Measurements from ENCODE around the gene GNG7. TPM values are rescaled to one million over a fixed set of nuclear protein-coding genes. Genes with fewer than 3 reads are reported as not detected.
"Not testable (repeated sequence)": the region's sequence is repeated elsewhere in the genome, so short reads cannot be mapped to it uniquely, and the experiment has no call there.

Gene GNG7
- total RNA-seq, 3 donors from 2014 or later: 0.33 to 0.55 (median 0.48) TPM

DNA sequence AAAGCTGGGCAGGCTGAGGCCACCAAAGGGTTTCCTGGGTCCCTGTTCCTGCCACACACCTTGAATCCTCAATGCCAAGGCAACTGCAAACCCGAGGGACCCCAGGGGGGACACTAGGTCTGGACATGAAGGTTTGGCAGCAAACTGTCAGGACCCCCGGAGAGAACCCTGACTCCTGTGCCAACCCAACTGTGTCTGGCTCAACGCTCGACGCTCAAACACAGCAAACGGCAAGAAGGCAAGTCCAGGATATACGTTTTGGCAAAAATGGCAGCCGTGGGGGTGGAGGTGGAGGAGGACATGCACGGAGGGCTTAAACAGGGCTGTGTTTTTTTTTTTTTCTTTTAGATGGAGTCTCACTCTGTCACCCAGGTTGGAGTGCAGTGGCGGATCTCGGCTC, 153.5 kb downstream of the GNG7 start:
- no peaks in the 10 kb centered on the region for H3K27me3 Mint-ChIP-seq (ENCODE audit: low read depth)
- H3K36me3 Mint-ChIP-seq (ENCODE audit: insufficient read depth): no peaks in the 10 kb centered on the region
- peaks cover 17% of the 10 kb centered on the region for H3K4me1 Mint-ChIP-seq (ENCODE audit: low read depth)
- H3K4me3 Mint-ChIP-seq: no peak overlapping the region
- H3K9me3 Mint-ChIP-seq: no peaks in the 10 kb centered on the region
- no peak for DNase-seq
- ATAC-seq: no peak

DNA sequence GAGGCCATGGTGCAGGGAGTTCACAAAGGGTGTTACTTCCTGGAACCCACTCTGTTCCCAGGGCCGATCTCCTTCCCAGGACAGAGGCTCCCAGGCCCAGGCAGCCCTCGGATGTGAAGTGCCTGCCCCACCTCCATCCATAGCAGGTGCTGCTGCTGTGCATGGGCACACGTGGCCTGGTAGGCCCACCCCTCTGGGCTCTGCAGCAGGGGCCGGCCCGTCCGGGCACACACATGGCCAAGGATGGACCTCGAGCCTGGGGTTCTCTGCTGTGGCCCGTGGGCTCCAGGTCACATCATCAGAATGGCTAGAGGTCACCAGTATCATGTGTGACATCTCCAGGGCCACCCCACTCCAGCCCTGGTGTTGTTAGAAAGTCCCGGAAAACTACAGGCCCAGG, 154.8 kb downstream of the GNG7 start:
- Mint-ChIP-seq H3K4me3 (no peak overlapping the region), H3K9me3 (no peaks in the 10 kb centered on the region), H3K36me3 (ENCODE audit: insufficient read depth) (no peaks in the 10 kb centered on the region), H3K27me3 (ENCODE audit: low read depth) (no peaks in the 10 kb centered on the region), H3K4me1 (ENCODE audit: low read depth) (peaks cover 25% of the 10 kb centered on the region)
- ATAC-seq: no peak
- DNase-seq: no peak

DNA sequence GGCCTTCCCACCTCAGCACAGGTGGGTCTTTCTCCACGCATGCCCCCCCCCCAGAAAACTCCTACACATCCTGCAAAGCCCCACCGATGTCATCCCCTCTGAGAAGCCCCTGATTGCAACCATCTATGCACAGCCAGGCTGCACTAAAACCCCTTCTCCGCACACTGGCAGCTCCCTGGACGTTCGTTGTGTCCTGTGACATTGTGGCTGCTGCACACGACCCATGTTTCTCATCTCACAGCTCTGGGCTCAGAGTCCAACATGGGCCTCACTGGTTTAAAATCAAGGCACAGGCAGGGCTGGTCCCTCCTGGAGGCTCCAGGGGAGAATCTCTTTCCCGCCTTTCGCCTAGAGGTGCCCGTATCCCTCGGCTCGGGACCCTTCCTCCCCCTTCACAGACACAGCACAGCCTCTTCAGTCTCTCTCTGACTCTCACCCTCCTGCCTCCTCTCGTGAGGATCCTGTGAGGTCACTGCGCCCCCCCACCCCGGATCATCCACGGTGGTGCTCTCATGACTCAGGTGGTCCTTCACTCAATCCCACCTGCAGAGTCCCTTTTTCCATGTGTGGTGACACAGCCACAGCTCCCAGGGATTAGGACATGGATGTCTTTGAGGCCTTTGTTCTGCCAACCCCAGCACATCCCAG, 155.3 kb downstream of the GNG7 start:
- Mint-ChIP-seq H3K9me3 (no peaks in the 10 kb centered on the region), H3K27me3 (ENCODE audit: low read depth) (no peaks in the 10 kb centered on the region), H3K36me3 (ENCODE audit: insufficient read depth) (no peaks in the 10 kb centered on the region), H3K4me3 (no peak overlapping the region), H3K4me1 (ENCODE audit: low read depth) (peaks cover 24% of the 10 kb centered on the region)
- no peak for DNase-seq
- ATAC-seq: no peak

DNA sequence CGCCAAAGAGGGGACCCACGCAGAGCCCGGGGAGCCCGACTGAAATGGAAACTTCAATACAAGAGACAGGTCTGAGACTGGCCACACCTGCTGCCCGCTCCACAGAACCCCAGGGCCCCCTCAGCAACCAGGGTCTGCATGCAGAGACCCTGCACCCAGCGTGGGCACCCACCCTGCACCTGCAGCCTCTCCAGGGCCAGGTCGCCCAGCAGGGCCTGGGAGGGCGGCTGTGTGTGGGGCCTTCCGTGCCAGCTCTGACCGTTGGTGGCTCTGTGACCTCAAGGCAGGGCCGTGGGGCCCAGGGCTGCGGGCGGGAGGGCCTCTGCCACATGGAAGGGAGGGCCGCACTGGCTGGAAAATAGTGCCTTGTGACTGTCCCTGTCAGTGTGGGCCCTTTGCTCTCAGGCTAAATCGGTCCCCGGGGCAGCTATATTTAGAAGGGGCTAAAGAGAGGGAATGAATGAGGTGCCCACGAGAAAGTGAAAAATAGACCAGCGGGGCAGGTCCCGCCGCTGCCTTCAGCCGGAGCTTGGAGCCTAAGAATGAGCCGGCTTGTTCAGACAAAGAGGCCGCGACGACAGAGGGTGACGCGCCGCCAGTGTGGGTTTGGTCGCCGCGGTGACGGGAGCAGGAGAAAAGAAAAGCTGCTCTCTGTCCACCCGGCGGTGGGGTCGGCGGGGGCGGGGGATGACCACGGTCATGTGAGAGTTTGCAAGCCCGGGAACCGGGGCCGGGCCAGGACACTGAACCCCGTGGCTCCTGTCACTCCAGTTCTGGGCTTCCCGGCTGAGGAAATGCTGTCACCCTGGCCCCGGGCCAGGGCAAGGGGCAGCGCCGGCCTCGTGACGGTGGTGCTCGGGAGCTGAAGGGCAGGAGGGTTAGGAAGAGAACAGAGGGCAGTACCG, 156.1 kb downstream of the GNG7 start:
- no peak for ATAC-seq

DNA sequence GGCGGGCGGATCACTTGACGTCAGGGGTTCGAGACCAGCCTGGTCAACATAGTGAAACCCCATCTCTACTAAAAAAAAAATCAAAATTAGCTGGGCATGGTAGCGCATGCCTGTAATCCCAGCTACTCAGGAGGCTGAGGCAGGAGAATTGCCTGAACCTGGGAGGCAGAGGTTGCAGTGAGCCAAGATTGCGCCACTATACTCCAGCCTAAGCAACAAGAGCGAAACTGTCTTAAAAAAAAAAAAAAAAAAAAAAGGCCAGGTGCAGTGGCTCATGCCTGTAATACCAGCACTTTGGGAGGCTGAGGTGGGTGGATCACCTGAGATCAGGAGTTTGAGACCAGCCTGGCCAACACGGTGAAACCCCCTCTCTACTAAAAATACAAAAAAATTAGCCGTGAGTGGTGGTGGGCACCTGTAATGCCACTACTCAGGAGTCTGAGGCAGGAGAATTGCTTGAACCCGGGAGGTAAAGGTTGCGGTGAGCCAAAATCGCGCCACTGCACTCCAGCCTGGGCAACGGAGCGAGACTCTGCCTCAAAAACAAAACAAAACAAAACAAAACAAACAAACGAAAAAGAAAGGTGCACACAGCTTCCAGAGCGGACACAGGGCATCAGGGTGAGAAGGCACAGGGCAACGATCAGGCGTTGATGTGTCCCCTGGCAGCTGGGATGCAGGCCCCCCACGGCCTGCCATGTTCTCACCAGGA, 156.9 kb downstream of the GNG7 start:
- ATAC-seq, H3K4me3 Mint-ChIP-seq: not testable (repeated sequence)

More for the DNA sequence above, 156.1 kb downstream of the GNG7 start:
- no peaks in the 10 kb centered on the region for H3K27me3 Mint-ChIP-seq (ENCODE audit: low read depth)
- no peaks in the 10 kb centered on the region for H3K9me3 Mint-ChIP-seq
- H3K36me3 Mint-ChIP-seq (ENCODE audit: insufficient read depth): no peaks in the 10 kb centered on the region
- no peak overlapping the region for H3K4me3 Mint-ChIP-seq
- peaks cover 20% of the 10 kb centered on the region for H3K4me1 Mint-ChIP-seq (ENCODE audit: low read depth)
- no peak for DNase-seq

DNA sequence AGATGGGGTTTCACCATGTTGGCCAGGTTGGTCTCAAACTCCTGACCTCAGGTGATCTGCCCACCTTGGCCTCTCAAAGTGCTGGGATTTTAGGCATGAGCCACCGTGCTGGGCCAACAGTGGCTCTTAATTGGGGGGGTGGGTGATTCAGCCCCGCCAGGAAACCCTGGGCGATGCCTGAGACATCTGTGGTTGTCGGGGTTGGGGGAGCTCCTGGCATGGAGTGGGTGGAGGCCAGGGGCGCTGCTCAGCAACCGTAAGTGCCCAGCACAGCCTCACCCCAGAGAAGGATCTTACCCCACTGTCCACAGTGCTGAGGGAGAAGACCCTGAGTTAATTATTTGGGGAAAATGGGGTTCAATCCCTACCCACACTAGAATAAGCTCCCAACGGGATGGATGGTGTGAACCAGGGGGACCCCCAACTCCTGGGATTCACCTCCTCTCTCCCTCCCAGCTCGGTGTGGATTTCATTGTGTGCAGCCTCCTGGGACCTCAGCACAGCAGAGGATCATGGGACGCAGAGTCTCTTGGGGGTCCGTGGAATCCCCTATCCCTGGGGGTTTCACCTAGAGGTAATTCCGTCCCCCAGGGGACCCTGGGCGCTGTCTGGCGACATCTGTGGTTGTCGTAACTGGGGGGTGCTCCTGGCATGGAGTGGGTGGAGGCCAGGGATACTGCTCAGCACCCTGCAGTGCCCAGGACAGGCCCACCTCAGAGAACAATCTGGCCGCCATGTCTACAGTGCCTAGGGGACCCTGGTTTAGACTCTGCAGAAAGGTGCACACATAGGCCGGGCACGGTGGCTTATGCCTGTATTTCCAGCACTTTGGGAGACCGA, 157.7 kb downstream of the GNG7 start:
- Mint-ChIP-seq H3K36me3 (ENCODE audit: insufficient read depth) (no peaks in the 10 kb centered on the region), H3K4me3 (no peak overlapping the region), H3K4me1 (ENCODE audit: low read depth) (peaks cover 18% of the 10 kb centered on the region), H3K9me3 (no peaks in the 10 kb centered on the region), H3K27me3 (ENCODE audit: low read depth) (no peaks in the 10 kb centered on the region)
- ATAC-seq (no peak), DNase-seq (no peak)

More for the DNA sequence above, 156.9 kb downstream of the GNG7 start:
- H3K4me1 Mint-ChIP-seq (ENCODE audit: low read depth): peaks cover 20% of the 10 kb centered on the region
- not testable (repeated sequence) for H3K36me3 Mint-ChIP-seq (ENCODE audit: insufficient read depth); H3K9me3 Mint-ChIP-seq; H3K27me3 Mint-ChIP-seq (ENCODE audit: low read depth); DNase-seq

DNA sequence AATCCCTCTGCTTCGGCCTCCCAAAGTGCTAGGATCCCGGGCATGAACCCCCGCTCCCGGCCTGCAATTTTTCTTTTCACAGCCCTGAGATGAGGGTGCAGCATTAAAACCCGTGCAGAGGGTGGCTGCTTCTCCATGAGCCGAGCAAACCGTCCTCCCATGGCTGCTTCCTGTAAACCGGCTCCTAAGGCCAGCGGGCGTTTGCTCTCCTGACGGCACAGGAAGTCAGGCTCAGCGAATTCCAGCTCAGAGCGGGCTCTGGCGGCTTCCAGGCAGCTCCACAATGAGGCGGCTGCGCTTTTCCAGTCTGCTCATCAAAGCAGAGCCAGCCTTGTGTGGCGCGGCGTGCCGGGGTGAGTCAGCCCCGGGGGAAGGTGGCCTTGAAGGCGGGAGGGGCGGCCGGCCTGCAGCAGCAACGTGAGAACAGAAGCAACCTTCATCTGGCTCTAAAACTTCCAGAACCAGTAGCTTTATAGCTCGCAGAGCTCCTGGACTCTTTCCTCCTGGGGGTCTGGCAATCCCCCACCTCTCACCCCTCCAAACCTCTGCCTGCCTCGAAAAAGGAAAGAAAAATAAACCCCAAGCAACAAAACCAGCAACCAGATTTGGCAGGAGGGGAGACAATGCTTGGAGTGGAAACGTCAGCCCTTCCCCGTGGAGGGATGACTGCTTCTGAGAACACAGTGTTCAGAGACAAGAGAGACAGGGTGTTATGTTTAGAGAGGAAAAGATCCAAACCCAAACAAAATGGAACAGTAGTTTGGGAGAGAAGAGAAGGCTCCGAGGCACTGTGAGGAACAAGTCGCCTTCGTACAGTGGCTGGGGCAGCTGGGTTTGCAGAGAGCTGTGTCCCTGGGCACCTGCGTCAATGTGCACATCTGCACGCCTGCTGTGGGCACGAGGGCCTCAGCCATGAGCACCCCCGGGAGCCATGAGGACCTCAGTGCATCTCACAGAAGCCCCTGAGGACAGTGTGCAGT, 158.7 kb downstream of the GNG7 start:
- H3K9me3 Mint-ChIP-seq: no peaks in the 10 kb centered on the region
- peak overlapping the region; percentile 73 for H3K4me3 Mint-ChIP-seq
- no peaks in the 10 kb centered on the region for H3K27me3 Mint-ChIP-seq (ENCODE audit: low read depth)
- DNase-seq (peak; percentile 71), ATAC-seq (peak; percentile 93 to 97)
- peaks cover 18% of the 10 kb centered on the region for H3K4me1 Mint-ChIP-seq (ENCODE audit: low read depth)
- no peaks in the 10 kb centered on the region for H3K36me3 Mint-ChIP-seq (ENCODE audit: insufficient read depth)

DNA sequence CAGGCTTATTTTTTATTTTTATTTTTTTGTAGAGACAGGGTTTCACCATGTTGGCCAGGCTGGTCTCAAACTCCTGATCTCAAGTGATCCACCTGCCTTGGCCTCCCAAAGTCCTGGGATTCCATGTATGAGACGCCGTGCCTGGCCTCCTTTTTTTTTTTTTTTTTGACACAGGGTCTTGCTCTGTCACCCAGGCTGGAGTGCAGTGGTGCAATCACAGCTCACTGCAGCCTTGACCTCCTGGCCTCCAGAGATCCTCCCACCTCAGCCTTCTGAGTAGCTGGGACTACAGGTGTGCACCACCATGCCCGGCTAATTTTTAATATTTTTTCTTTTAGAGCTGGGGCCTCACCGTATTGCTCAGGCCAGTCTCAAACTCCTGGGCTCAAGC, 159.4 kb downstream of the GNG7 start:
- H3K36me3 Mint-ChIP-seq (ENCODE audit: insufficient read depth); ATAC-seq; DNase-seq; H3K9me3 Mint-ChIP-seq; H3K27me3 Mint-ChIP-seq (ENCODE audit: low read depth): not testable (repeated sequence)
- peak overlapping the region; percentile 73 for H3K4me3 Mint-ChIP-seq
- H3K4me1 Mint-ChIP-seq (ENCODE audit: low read depth): peaks cover 18% of the 10 kb centered on the region

DNA sequence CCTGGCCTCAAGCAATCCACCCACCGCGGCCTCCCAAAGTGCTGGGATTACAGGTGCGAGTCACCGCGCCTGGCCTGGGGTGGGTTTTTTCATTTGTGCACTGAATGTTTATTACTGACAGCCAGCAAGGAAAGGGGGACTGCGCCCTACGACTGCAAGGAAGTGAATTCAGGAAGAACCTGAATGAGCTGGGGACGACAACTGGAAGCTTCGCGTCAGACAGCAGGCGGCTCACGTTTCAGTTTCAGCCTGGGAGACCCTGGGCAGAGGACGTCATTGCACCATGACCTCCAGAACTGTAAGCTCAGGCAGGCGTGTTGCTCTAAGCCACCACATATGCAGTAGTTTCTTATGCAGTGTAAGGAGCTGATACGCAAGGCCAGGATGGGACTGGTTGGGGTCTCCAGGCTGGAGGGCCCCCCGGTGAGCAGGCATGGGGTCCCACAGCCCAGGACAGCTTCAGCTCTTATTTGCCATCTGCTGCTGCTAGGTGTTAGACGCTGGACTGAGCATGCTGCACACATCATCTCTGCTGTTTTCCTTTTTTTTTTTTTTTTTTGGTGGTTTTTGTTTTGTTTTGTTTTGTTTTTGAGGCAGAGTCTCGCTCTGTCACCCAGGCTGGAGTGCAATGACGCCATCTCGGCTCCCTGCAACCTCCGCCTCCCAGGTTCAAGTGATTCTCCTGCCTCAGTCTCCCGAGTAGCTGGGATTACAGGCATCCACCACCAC, 160.0 kb downstream of the GNG7 start:
- H3K27me3 Mint-ChIP-seq (ENCODE audit: low read depth): no peaks in the 10 kb centered on the region
- no peak for DNase-seq
- H3K9me3 Mint-ChIP-seq: no peaks in the 10 kb centered on the region
- H3K36me3 Mint-ChIP-seq (ENCODE audit: insufficient read depth): no peaks in the 10 kb centered on the region
- ATAC-seq: no peak
- peaks cover 22% of the 10 kb centered on the region for H3K4me1 Mint-ChIP-seq (ENCODE audit: low read depth)
- no peak overlapping the region for H3K4me3 Mint-ChIP-seq

DNA sequence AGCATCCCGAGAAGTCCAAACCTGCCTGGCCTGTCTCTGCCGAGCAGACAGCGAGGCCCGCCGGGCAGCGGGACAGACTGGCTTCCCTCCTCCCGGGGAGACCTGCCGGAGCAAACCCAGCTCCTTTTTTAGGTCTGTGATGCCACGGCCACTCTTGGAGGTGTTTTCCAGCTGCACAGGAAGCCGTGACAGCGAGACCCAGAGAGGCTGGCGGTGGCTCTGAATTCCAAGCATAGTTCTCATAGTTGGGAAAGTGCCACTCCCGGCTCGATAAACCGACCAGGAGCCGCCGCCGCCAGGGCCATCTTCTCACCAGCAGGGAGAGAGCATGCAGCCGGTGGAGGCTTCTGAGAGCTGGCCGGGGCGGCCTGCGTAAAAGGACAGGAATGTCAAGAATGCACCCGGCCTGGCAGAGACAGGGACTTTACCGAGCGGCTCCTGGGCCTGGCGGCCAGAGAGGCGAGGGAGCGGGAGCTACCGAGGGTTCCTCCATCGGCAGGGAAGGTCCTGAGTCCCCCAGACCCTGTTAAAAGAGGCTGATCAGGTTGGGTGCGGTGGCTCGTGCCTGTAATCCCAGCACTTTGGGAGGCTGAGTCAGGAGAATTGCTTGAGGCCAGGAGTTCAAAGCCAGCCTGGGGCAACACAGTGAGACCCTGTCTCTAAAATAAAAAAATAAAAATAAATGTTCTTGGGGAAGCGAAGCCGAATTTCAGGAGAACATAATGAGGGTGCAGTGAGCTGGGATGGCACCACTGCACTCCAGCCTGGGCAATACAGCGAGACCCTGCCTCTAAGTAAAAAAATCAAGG, 161.6 kb downstream of the GNG7 start:
- Mint-ChIP-seq H3K4me3 (no peak overlapping the region), H3K9me3 (no peaks in the 10 kb centered on the region), H3K27me3 (ENCODE audit: low read depth) (no peaks in the 10 kb centered on the region), H3K4me1 (ENCODE audit: low read depth) (peaks cover 23% of the 10 kb centered on the region), H3K36me3 (ENCODE audit: insufficient read depth) (no peaks in the 10 kb centered on the region)
- no peak for ATAC-seq
- no peak for DNase-seq

DNA sequence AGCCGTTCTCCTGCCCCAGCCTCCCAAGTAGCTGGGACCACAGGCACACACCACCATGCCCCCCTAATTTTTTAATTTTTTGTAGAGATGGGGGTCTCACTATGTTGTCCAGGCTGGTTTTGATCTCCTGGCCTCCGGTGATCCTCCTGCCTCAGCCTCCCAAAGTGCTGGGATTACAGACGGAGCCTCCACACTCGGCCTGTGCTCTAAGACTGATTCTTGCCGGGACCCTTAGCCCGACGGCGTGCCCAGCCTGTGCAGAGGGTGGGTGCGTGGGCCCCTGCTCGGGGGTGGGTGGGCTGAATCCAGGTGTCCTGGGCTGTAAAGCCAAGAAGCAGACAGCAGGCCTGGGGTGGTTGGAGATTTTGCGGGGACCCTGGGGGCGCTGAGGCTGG, 162.2 kb downstream of the GNG7 start:
- no peak for ATAC-seq
- Mint-ChIP-seq H3K4me1 (ENCODE audit: low read depth) (peaks cover 23% of the 10 kb centered on the region), H3K36me3 (ENCODE audit: insufficient read depth) (no peaks in the 10 kb centered on the region), H3K4me3 (no peak overlapping the region), H3K27me3 (ENCODE audit: low read depth) (no peaks in the 10 kb centered on the region), H3K9me3 (no peaks in the 10 kb centered on the region)
- no peak for DNase-seq

Data from activated T-cell treated with anti-CD3 and anti-CD28 coated beads, Interleukin-2, amount 50 U/mL, for 4 hours (primary cell).